HG03439 (cell line): ENCODE data around the gene RNLS.

ENCODE experiments used
- ATAC-seq: cut with Tn5 transposase; IDR thresholded peaks from one replicate; pipeline ENCODE4 v1.9.1; 2021; ENCODE audit warnings: mild to moderate bottlenecking, moderate library complexity; ENCODE audit not compliant: unreplicated experiment

Gene RNLS

DNA sequence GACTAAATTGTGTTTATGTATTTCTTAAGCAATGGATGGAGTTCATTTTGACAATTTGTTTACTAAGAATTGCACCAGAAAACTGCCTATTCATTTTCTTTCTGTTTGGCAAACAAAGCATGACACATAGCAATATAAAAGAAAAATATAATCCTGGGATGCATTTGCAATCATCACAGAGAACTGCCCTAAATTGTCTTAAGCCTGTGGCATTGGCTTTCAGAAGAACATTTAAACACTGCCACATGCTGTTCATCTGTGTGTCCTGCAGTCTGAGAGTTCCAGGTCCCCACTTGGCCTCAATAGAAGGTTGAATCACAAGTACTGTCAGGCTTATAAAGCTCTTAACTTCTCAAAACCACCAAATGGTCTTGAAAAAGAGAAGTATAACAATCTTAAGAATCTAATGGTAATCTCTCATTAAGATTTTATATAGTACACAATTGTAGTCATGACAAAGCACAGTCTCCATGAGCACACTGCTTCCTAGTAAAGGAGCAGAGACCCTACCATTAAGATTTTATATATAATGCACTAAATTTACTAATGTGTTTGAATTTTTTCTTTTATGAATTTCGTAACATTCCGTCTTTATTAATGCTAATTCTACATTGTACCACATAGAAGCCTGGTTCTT, 29.9 kb downstream of the RNLS start:
- ATAC-seq = peak; percentile 81

DNA sequence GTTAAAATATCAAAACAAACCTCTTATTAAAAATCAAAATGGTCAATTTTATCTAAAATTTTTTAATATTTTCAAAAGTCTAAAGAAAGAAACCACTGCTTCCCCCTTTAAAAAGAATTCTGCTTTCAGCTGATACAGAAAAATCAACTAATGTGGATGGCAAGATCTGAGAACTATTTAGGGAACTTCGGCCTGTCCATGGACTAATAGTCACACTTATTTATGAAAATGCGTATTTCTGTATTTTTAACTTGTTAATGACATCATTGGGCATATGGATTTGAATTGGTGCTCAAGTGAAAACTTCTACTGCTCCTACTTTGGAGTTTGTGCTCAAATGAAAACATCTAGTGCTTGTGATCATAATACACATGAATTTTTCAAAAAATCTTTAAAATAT, 31.9 kb downstream of the RNLS start:
- no peak for ATAC-seq

DNA sequence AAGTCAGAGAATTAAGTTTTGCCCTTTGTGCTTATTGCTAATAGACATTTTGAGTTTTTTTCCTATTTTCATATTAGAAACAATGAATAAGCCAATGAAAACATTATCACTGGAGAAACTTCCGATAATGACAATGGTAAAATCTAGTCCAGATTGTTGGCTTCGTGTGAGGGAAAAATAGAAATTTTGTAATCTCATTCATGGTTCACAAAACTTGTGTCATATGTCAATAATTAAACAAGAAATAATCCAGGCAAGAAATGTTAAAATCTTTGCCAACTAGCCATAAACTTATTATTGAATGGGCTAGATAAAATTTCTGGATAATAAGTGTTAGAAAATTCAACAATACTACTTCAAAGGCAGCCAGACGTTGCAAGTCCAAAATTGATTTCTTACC, 36.6 kb downstream of the RNLS start:
- ATAC-seq = no peak

GRCh38 chr10:88545359-88545758, 37.8 kb downstream of the RNLS start:
- ATAC-seq = no peak

DNA sequence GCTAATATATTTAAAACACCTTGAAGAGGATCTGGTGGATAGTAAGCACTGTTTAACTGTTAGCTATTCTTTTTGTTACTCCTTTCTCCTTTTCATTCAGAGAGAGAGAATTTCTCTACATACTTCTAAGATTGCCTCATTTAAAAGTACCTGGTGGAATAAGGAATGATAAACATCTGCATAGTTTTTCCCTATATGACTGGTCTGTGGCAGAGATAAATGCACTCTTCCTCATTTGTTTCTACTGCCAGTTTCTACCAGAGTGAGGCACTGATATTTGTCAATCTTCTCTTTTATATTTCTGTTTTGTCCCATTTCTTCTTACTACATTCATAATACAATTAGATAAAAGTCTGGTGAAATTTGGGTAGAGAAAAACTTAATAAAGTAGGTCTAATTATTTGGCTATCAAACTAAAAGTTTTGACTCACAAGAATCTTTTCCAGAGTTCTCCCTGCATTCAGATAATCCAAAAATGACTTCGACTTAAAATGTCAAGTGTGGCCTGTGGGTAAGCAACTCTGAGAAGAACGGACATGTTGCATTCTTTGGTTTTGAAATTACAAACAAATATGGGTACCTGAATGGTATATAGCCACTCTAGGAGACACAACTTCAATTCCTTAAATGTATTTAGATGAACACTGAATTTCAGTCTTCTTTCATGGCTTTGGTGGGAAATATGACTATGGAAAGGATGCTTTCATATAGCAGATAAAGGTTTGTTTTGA, 38.8 kb downstream of the RNLS start:
- ATAC-seq = no peak

GRCh38 chr10:88542522-88542921, 40.6 kb downstream of the RNLS start:
- ATAC-seq = no peak

- no peak for ATAC-seq
Measured at GRCh38 chr10:88541116-88541626, 41.9 kb downstream of the RNLS start.

- ATAC-seq = no peak
Measured at GRCh38 chr10:88540351-88540750, 42.8 kb downstream of the RNLS start.

GRCh38 chr10:88538048-88538447, 45.1 kb downstream of the RNLS start:
- no peak for ATAC-seq

GRCh38 chr10:88537322-88537721, 45.8 kb downstream of the RNLS start:
- ATAC-seq = no peak

GRCh38 chr10:88536437-88536836, 46.7 kb downstream of the RNLS start:
- ATAC-seq = no peak

GRCh38 chr10:88534072-88534665, 48.9 kb downstream of the RNLS start:
- ATAC-seq = no peak

GRCh38 chr10:88531392-88532052, 51.6 kb downstream of the RNLS start:
- no peak for ATAC-seq

DNA sequence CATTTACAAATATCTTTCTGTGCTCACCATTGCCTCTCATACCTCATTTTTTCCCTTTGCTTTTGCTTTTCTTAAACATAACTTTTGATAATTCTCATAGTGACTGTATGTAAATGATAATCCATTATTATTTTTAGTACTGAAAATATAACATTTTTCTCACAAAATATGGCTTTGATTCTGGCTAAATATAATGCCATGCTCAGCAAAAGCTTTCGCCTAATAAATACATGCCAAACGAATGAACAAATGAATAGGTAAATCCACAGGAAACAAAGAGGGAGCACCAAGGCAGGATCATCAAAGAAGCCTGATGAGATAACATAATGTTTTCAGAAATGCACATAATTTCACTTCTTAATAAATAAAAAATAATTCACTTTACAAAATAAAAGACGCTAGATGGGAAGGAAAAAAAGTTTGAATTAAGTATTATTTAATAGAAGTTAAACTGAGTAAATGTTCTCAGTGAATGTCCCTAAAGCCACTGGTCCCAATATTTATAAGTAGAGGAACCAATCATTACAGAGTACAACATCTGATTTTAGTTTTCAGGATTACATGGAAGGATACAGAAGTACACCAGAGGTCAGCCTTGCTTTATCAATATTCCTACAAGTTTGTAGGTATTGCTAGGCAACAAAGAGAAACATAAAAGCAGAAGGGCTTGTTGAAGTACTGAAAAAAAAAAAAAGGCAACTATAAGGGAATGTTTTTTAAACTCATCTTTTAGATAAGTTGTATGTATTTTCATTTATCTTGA, 52.3 kb downstream of the RNLS start:
- no peak for ATAC-seq

DNA sequence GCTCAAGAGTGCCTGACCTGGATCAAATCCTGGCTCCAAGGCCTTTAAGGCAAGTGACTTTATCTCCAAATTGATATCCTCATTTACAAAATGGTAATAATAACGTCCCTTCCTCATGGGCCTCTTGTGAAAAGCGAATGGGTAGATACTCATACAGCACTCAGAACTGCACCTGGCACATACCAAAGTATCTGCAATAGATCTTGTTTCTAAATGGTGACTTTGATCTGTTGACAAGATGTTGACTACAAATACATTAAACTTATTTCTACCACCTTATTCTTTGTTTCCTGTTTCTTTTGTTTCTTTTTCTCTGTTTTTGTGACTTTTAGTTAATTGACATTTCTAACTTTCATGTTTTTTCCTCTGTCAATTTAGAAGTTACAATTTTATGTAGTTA, 53.0 kb downstream of the RNLS start:
- ATAC-seq = no peak

DNA sequence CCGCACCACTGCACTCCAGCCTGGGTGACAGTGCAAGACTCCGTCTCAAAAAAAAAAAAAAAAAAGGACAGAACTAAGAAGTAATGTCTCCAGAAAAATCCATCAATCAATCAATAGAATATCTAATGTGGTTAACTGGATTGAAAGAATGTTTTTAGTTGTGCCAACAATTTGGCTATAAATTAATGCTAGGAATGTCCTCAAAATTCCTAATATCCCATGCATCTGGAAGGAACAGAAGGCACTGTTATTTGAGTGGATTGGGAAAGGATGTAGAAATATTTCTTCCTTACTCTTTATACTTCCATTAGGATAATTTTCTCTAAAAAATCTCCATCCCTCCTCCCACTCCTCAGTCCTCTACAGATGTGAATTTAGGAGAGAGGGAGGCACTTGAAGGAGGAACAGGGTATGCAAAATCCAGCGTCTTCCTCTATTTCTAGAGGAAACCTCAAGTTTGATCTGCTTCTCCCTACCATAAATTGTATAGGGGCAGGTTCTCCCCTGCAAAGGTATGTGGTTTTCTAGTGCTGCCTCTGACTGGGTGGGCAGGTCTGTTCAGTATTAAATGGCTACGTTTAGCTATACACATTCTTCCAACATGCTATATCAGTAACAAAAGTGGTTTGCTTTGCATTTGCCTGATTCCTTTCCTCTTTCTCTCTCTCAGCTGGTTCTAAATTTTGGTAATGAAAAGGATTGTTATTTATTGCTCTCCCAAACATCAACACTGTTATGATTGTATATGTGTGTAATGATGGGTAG, 54.1 kb downstream of the RNLS start:
- ATAC-seq = no peak

DNA sequence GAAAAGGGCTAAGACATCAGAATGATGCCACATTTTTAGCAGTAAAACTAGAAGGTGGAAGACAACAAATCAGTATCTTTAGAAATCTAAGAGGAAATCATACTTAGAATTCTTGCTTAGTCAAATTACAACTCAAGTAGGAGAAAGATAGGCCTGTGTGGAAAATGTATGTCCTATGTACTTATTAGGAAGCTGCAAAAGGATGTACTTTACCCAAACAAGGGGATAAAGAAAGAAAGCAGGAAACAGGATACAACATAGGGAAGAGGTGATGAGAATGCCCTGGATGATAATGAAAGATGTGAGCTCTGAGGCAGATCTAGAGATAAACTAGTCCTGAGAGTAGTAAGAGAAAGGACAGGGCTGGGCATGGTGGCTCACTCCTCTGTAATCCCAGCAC, 54.9 kb downstream of the RNLS start:
- no peak for ATAC-seq

DNA sequence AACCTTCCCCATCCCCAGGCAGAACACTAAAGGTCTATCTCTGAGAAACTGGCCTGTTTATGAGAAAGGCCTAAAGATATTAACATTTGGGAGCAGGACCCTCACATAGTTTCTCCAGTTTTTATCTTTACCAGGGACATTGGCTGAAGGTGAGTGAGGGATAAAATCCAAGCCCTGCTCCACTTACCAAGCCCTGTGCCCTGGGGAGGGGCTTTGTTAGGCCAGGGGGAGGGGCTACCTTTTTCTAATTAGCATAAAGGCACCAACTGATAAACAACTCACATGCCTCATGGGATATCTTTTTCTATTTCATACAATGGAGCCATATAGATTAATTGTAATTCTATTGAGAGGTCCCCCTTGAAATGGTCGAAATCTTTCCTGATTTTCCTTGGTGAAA, 55.9 kb downstream of the RNLS start:
- no peak for ATAC-seq

DNA sequence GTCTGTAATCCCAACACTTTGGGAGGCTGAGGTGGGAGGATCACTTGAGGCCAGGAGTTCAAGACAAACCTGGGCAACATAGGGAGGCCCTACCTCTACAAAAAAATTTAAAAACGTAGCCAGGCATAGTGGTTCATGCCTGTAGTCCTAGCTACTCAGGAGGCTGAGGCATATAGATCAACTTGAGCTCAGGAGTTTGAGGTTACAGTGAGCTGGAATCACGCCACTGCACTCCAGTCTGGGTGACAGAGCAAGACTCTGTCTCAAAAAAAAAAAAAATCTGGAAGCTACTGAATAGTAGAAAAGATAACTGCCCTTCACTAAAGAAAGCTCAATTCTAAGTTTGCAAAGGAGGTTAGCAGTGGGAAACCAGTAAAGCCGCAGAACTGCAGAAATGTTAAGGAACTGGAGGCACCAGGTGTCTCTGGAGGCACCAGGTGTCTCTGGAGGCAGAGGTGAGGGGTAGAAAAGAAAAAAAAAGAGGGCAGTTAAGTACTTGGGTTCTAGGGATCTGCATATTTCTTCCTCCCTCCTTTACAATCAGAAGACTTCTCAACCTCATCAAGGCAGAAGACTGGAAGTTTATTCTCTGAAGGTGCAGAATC, 56.5 kb downstream of the RNLS start:
- ATAC-seq = no peak
